D721Med (cell line): Measurements from ENCODE around the gene PLEKHB1.
A peak's percentile ranks its signal among the peaks of the same experiment; 100 is the strongest.

Experiments
- DNase-seq: peaks from one replicate; pipeline ENCODE4 v3.0.0; 2011; ENCODE audit warnings: low spot score; ENCODE audit not compliant: insufficient read length
- FAIRE-seq: peaks from 2 replicates; lab custom pipeline; 2011; peaks lifted over from hg19 to GRCh38; lab: Jason Lieb, UNC
- TF ChIP-seq, protein P1 (sequence below): IDR thresholded peaks from 2 replicates; pipeline ENCODE4 v1.5.1; 2012; ENCODE audit warnings: mild to moderate bottlenecking, control low read depth; ENCODE audit not compliant: insufficient read depth; ENCODE audit errors: missing control alignments

The PLEKHB1 gene

DNA sequence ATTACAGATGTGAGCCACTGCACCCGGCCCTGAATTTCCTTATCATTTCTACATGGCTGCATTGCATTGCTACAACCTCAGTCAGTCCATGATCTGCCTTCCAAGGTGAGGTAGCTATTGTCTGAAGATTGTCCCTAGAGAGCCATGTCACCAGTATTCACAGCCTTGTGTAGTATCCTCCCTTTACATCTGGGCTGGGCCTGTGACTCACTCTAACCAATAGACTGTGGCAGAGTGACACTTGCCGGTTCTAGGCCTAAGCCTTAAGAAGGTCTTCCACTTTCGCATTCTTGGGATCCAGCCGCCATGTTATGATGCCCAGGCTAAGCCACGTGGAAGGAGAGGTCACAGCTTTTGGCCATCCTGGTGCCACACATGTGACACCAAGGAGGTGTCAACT lies 10.1 kb upstream of the PLEKHB1 start:
- FAIRE-seq (no peak), DNase-seq (no peak)
- TF ChIP-seq, protein P1, sequence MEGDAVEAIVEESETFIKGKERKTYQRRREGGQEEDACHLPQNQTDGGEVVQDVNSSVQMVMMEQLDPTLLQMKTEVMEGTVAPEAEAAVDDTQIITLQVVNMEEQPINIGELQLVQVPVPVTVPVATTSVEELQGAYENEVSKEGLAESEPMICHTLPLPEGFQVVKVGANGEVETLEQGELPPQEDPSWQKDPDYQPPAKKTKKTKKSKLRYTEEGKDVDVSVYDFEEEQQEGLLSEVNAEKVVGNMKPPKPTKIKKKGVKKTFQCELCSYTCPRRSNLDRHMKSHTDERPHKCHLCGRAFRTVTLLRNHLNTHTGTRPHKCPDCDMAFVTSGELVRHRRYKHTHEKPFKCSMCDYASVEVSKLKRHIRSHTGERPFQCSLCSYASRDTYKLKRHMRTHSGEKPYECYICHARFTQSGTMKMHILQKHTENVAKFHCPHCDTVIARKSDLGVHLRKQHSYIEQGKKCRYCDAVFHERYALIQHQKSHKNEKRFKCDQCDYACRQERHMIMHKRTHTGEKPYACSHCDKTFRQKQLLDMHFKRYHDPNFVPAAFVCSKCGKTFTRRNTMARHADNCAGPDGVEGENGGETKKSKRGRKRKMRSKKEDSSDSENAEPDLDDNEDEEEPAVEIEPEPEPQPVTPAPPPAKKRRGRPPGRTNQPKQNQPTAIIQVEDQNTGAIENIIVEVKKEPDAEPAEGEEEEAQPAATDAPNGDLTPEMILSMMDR, result no peak

DNA sequence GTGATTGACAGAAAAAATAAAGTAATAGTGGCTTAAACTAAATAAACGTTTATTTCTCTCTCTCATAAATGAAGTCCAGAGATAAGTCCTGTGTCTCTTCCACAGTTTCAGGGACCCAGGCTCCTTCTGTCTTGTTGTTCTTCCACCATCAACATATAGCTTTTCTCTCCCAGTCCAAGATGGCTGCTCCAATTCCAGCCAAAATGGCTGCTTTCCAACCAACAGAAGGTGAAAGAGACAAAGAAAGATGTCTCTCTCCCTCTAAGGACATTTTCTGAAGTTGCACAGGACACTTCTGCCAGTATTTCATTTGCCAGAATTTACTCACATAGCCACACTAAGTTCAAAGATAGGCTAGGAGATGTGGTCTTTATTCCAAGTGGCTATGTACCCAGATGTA lies 9.4 kb upstream of the PLEKHB1 start:
- no peak for FAIRE-seq
- no peak for DNase-seq
- TF ChIP-seq, protein P1, result no peak

DNA sequence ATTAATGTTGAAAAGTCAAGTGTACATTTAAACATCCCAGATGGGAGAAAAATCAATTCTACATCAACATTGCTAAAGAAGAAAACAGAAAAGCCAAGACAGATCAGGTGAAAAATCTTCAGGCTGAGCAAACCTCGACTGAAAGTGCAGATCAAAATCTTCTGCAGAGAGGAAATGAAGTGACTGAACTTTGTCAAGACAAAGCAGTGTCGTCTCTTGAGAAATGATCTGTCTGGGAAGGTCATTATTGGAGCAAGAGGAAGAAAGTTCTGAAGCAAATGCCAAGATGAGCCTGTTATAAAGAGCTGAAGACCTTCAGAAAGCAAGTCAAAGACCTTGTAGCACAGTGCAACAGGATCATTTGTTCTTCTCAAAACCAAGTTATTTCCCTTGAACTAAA lies 5.8 kb upstream of the PLEKHB1 start:
- TF ChIP-seq, protein P1, result no peak
- DNase-seq, result no peak
- no peak for FAIRE-seq

DNA sequence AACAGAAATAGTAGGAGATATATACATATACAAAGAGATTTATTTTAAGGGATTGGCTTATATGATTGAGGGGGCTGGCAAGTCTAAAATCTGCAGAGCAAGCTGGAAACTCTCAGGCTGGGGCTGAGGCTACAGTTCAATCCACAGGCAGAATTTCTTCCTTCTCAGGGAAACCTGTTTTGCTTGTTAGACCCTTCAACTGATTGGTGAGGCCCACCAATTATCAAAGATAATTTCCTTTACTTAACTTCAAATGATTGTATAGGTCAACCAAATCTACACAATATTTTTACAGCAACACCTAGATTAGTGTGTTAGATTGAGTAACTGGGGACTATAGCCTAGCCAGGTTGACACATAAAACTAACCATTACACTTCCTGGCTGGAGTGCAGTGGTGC lies 4.7 kb upstream of the PLEKHB1 start:
- no peak for FAIRE-seq
- DNase-seq, result no peak
- TF ChIP-seq, protein P1, result no peak

DNA sequence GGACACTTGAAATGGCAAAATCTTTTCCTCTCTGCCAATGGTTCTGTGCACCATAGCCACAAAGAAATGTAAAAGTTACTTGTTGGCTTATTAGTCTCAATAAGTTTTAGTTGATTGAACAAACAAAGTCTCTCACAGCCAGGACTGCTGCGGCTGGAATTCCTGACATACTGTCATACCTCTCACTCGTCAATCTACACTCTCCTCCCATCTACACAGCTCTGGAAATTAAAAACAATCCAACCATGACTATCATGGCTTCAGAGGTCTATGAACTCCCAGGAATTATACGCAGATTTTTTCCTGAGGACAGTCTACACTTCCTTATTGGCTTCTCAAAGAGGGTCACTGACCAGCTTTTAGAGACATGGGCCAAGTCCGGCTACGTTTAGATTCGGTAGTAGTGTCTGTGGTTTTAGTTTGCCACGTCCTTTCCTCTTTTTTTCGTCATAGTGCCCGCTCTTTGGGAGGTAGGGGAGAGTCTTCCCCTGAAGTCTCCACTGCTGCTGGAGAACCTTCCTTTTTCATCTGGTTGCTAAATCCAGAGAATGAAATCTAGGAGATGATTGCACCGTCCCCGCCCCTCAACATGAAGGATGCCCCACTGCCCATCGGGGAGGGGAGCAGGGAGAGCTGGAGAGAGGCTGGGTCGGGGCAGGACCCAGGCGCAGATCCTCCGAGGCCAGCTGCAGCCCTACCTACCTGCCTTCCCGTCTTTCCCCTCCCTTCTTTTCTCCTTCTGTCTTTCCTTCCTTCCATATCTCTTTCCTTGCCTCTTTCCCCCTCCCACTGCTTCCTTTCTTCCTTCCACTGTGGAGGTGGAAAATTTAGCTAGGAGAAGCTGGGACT lies 1.0 kb upstream of the PLEKHB1 start:
- TF ChIP-seq, protein P1, result no peak
- FAIRE-seq (peak; percentile 60), DNase-seq (no peak)

DNA sequence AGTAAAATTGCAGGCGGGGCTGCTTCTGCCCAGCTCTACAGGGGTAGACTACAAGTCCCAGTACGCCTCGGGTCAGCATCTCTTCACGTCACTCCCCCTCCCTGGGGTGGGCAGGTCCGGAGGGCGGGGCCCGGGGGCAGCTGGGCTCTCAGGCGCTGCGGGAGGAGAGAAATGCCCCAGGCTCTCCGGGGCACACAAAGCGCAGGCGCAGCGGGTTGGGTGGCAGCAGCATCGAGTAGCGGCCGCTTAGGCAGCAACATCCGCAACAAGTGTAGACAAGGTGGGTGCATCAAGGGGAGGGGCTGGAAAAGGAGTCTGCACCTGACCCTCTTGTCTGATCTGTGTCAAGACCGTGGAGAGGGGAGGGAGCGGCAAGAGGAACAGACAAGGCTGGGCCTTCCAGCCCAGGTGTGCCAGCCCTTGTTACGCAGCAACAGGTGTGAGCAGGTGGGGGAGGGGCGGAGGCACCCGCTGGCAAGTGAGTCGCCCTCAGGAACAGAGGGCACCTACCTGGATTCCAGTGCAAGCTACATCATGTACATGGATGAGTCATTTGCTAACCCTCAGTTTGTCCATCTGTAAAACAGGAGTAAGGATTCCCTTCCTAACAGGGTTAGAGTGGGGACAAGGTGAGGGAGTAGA lies 1.2 kb downstream of the PLEKHB1 start:
- DNase-seq, result peak; percentile 85
- TF ChIP-seq, protein P1, result no peak
- no peak for FAIRE-seq

DNA sequence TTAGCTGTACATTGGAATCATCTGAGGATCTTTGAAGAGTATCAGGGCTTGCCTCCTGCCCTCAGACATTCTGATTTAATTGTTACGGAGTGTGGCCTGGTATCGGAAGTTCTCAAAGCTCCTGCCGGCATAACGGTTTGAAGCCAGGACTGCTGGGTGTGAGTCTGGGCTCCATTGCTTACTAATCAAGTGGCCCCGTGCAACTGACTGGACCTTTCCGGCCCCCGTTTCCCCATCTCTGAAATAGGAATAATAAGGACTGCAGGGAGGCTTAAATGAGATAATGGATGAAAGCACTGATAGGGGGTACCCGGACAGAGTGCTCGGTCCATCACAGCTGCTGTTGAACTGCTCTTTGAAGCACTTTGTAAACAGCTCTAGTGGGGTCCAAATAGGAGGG lies 1.7 kb downstream of the PLEKHB1 start:
- no peak for FAIRE-seq
- no peak for DNase-seq
- TF ChIP-seq, protein P1, result no peak
